HEK293 (cell line): ENCODE data around the gene LASP1.

Experiments
- CTCF ChIP-seq: fragments of 450-650 bp; formaldehyde crosslinking; IDR thresholded peaks from 2 replicates; pipeline ENCODE4 v1.5.1; 2016; ENCODE audit warnings: missing biosample characterization, missing genetic modification characterization
- GFI1B ChIP-seq: fragments of 450-650 bp; formaldehyde crosslinking; IDR thresholded peaks from 2 replicates; pipeline ENCODE4 v1.5.1; 2016; ENCODE audit warnings: missing biosample characterization, missing genetic modification characterization
- MYNN ChIP-seq: fragments of 450-650 bp; formaldehyde crosslinking; IDR thresholded peaks from 2 replicates; pipeline ENCODE4 v1.5.1; 2016; ENCODE audit warnings: missing biosample characterization, missing genetic modification characterization, borderline replicate concordance
- ZNF549 ChIP-seq: fragments of 450-650 bp; IDR thresholded peaks from 2 replicates; pipeline ENCODE4 v1.5.1; 2018; ENCODE audit warnings: missing biosample characterization, missing genetic modification characterization, mild to moderate bottlenecking, inconsistent platforms, moderate library complexity
- ZNF558 ChIP-seq: fragments of 450-650 bp; formaldehyde crosslinking; IDR thresholded peaks from 2 replicates; pipeline ENCODE4 v1.5.1; 2016; ENCODE audit warnings: missing biosample characterization, missing genetic modification characterization
- ZNF670 ChIP-seq: fragments of 450-650 bp; formaldehyde crosslinking; IDR thresholded peaks from 2 replicates; pipeline ENCODE4 v1.5.1; 2016; ENCODE audit warnings: missing biosample characterization, missing genetic modification characterization, low read depth
- ZNF677 ChIP-seq: fragments of 450-650 bp; IDR thresholded peaks from 2 replicates; pipeline ENCODE4 v1.5.0; 2018; ENCODE audit warnings: missing biosample characterization, mild to moderate bottlenecking, missing genetic modification characterization, moderate library complexity

DNA sequence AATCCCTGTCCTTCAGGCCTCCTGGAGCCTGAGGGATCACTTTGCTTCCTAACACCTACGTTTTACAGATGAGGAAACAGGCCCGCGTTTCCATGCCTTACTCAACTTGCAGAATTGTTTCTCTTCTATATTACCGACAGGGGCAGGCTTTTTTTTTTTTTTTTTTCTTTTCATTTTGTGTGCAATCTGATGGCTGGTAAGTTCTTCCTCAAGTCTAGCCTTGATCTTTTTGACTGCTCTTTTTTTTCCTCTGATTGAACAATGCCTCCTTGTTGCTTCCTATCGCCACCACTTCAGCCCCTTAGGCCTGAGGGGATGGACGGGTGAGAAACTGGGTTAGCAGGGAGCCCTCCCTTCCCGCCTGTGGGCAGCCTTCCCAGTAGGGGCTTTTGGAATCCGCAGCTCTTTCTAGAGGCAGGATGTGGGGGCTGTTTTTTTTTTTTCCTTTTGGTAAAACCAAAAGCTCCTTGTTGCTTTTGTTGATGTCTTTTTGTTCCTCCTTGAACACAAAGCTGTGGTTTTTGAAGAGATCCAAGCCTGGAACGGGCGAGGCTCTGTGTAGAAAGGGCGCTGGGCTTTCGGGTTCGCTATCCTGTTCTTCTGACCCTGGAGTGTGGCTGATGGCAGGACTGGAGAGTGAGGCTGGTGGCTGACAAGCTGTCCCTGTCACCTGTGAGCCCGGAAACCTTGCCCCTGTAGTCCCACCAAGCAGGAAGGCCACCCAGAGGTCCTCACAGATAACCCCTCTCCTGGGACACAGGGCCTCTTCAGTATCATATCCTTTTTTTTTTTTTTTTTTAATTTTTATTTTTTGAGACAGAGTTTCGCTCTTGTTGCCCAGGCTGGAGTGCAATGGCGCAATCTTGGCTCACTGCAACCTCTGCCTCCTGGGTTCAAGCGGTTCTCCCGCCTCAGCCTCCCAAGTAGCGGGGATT, 14.0 kb downstream of the LASP1 start:
- TF ChIP-seq ZNF677 (tag by site-specific recombination) (no peak), ZNF670 (tag by site-specific recombination) (no peak), CTCF (tag by site-specific recombination) (no peak), MYNN (tag by site-specific recombination) (no peak), GFI1B (tag by site-specific recombination) (no peak), ZNF549 (tag by site-specific recombination) (no peak), ZNF558 (no peak)
